ENCODE measurements around the gene CNTNAP5. TPM values are rescaled to one million over a fixed set of nuclear protein-coding genes. Genes with fewer than 3 reads are reported as not detected.

Gene CNTNAP5
- total and polyA plus RNA-seq, 2 of the 8 experiments (the other 6 are each of a cell fraction or from before 2014, with no cell fraction given), result 0.11 to 0.76 TPM

- Histone ChIP-seq H2BK120ac (replicated peaks; ENCODE audit: low read depth, low read length) (no peak overlapping the region), H2BK5ac (ENCODE audit: low read depth, low read length) (no peak overlapping the region), H3K36me3 (ENCODE audit: control insufficient read depth in 2 of 4, insufficient read depth in 4 of 4, low read length in 3 of 4) (no peaks in the 10 kb centered on the region), H3K23ac (ENCODE audit: insufficient read length) (no peak overlapping the region), H3K9ac (replicated peaks in 1 of 4; ENCODE audit: extremely low read depth in 1 of 4, low read depth in 3 of 4, low read length in 3 of 4) (no peak overlapping the region), H3K4me3 (ENCODE audit: extremely low read depth in 1 of 4, insufficient read depth in 2 of 4, low read depth in 3 of 4, low read length in 4 of 4) (no peak overlapping the region), H3K4ac (replicated peaks; ENCODE audit: insufficient read length, low read depth, low read length) (no peak overlapping the region), H3K4me2 (ENCODE audit: insufficient read depth in 1 of 2, low read depth in 2 of 2, low read length in 2 of 2) (no peak overlapping the region), H2BK20ac (ENCODE audit: low read length) (no peak overlapping the region), H4K5ac (ENCODE audit: insufficient read length, low read depth, low read length) (no peak overlapping the region), H3K9me3 (ENCODE audit: insufficient read depth in 2 of 2, low read depth in 1 of 2, low read length in 1 of 2) (no peaks in the 10 kb centered on the region), H3K23me2 (ENCODE audit: low read depth, low read length) (no peaks in the 10 kb centered on the region), H2BK12ac (ENCODE audit: low read depth, low read length) (no peak overlapping the region), H3K79me2 (ENCODE audit: control insufficient read depth in 1 of 2, insufficient read depth in 2 of 2, low read length in 2 of 2) (no peaks in the 10 kb centered on the region), H4K8ac (ENCODE audit: extremely low read depth, insufficient read depth, low read length) (no peak overlapping the region), H3K56ac (replicated peaks; ENCODE audit: insufficient read length, low read depth, low read length) (no peak overlapping the region), H3K4me1 (replicated peaks in 1 of 4; ENCODE audit: control insufficient read depth in 3 of 4, insufficient read depth in 4 of 4, low read length in 3 of 4) (no peaks in the 10 kb centered on the region), H4K20me1 (replicated peaks in 1 of 2; ENCODE audit: control insufficient read depth in 1 of 2, insufficient read depth in 2 of 2, low read length in 2 of 2) (no peaks in the 10 kb centered on the region), H2BK15ac (ENCODE audit: low read length) (no peak overlapping the region), H3K14ac (ENCODE audit: insufficient read length) (no peak overlapping the region), H2AFZ (ENCODE audit: low read length) (0 out of 2 replicates have a peak overlapping the region, but pooled peaks have one; percentile 77), H4K91ac (replicated peaks; ENCODE audit: insufficient read length, low read length) (no peak overlapping the region), H3K18ac (ENCODE audit: extremely low read depth, low read length) (no peak overlapping the region), H3K27ac (ENCODE audit: low read depth, low read length) (no peak overlapping the region), H3K27me3 (replicated peaks in 1 of 4; ENCODE audit: control insufficient read depth in 3 of 4, extremely low read depth in 1 of 4, insufficient read depth in 3 of 4, low read length in 3 of 4) (no peaks in the 10 kb centered on the region), H3K79me1 (ENCODE audit: low read depth, low read length) (no peaks in the 10 kb centered on the region), H2AK5ac (ENCODE audit: low read depth, low read length) (no peak overlapping the region)
- CTCF ChIA-PET (ENCODE audit: partially characterized antibody), result interaction anchor here (0.5 to 1.6 kb wide), 2 partner anchors 33 to 46 kb away, joined by 3 to 4 read pairs; no protein-coding TSS in a partner anchor
- FAIRE-seq, result no peak
- POLR2A ChIA-PET (ENCODE audit: partially characterized antibody), result no interaction called here
- TF ChIP-seq GABPA (IDR thresholded peaks at IDR 0.05; ENCODE audit: borderline replicate concordance, insufficient read depth, low read length) (no peak), SP2 (IDR thresholded peaks at IDR 0.05; ENCODE audit: low read length) (no peak), SP1 (IDR thresholded peaks at IDR 0.05; ENCODE audit: low read depth, low read length) (no peak), JUND (IDR thresholded peaks at IDR 0.05; ENCODE audit: low read length) (no peak)
- DNase-seq (ENCODE audit: low read depth in 1 of 2, low spot score in 2 of 2), result no peak
- WGBS, 2 experiments (ENCODE audit: extremely low coverage in 1 of 2, insufficient coverage in 1 of 2, insufficient read length in 1 of 2, insufficient replicate concordance in 2 of 2, low coverage in 1 of 2, low lambda C conversion rate in 2 of 2, missing lambda C conversion rate in 1 of 2), result 90% methylated on average over 5 of the region's 5 CpGs; no CpG with 5 or more reads in 1 of the 2 experiments
These were observed 886.5 kb downstream of the CNTNAP5 start for GRCh38 chr2:124911560-124911959.

All from H1 (cell line).